Measurements from ENCODE around the gene USF1.
"Not testable (repeated sequence)": the region's sequence is repeated elsewhere in the genome, so short reads cannot be mapped to it uniquely, and the experiment has no call there.

The USF1 gene

GRCh38 chr1:161076410-161076809 lies 30.6 kb upstream of the USF1 start:
- no peak for DNase-seq

- no peak for DNase-seq
Observed at GRCh38 chr1:161074676-161075368, 29.0 kb upstream of the USF1 start.

GRCh38 chr1:161073474-161074121 lies 27.8 kb upstream of the USF1 start:
- DNase-seq, result no peak

GRCh38 chr1:161072751-161073449 lies 27.1 kb upstream of the USF1 start:
- no peak for DNase-seq

- DNase-seq, result no peak
Observed at GRCh38 chr1:161071886-161072371, 26.2 kb upstream of the USF1 start.

GRCh38 chr1:161070761-161071160 lies 25.0 kb upstream of the USF1 start:
- no peak for DNase-seq

- DNase-seq, result no peak
Observed at GRCh38 chr1:161069731-161070270, 24.0 kb upstream of the USF1 start, which contains the start of gene ARHGAP30. TSS of gene ARHGAP30 (minus strand) at chr1:161069891. CDS start at chr1:161069624, 267 bp downstream.

- DNase-seq, result no peak
Observed at GRCh38 chr1:161069241-161069640, 23.5 kb upstream of the USF1 start.

GRCh38 chr1:161068306-161069234 lies 22.8 kb upstream of the USF1 start:
- DNase-seq, result no peak

GRCh38 chr1:161066694-161067093 lies 20.9 kb upstream of the USF1 start:
- DNase-seq, result no peak

GRCh38 chr1:161065681-161066080 lies 19.9 kb upstream of the USF1 start:
- not testable (repeated sequence) for DNase-seq

GRCh38 chr1:161063936-161064335 lies 18.2 kb upstream of the USF1 start:
- not testable (repeated sequence) for DNase-seq

- DNase-seq, result no peak
Observed at GRCh38 chr1:161061419-161061818, 15.6 kb upstream of the USF1 start.

- no peak for DNase-seq
Observed at GRCh38 chr1:161059293-161059692, 13.5 kb upstream of the USF1 start.

- no peak for DNase-seq
Observed at GRCh38 chr1:161054805-161055204, 9.0 kb upstream of the USF1 start.

- no peak for DNase-seq
Observed at GRCh38 chr1:161054232-161054631, 8.5 kb upstream of the USF1 start.

GRCh38 chr1:161052899-161053298 lies 7.1 kb upstream of the USF1 start:
- no peak for DNase-seq

- no peak for DNase-seq
Observed at GRCh38 chr1:161051219-161051618, 5.4 kb upstream of the USF1 start.

GRCh38 chr1:161048949-161049722 lies 3.4 kb upstream of the USF1 start:
- DNase-seq, result no peak

- DNase-seq, result no peak
Observed at GRCh38 chr1:161047436-161048420, 2.0 kb upstream of the USF1 start.
